Measurements from ENCODE around the gene USHBP1. TPM values are rescaled to one million over a fixed set of nuclear protein-coding genes. Genes with fewer than 3 reads are reported as not detected.

Gene USHBP1
- total and polyA plus RNA-seq, 3 experiments from 2014 or later: 0.07 to 0.27 TPM; not detected in 1

DNA sequence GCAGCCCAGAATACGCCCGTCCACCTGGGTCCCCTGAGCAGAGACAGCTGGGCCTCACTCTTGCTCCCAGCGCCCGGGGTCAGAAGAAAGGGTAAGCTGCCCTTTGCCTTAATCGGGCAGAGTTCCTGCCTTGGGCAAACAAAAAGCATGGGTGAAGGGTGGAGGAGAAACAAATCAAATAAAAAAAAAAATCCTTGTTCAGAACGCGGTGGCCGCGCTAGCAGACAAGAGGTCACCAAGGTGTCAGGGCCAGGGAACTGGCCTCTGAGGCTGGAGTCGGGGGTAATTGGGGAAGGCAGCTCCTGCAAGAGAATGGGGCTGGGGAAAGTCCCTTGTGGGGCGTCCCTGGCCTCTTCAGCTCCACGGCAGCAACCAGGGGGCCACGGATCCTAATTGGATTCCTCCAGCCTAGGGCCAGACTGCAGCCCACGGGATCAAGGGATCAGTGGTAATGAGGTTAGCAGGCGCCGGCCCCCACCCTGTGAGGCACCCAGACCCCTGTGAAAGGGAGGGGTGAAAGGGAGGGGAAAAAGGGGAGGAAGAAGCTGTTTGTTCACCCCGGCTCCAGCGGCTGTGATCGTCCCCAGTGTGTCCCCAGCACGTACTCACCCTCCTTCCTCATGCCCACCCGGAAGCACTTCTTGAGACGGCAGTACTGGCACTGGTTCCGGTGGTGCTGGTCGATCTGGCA, 24.3 kb downstream of the USHBP1 start:
- Mint-ChIP-seq H3K4me1 (peaks cover 0 to 5% (median 0%) of the 10 kb centered on the region in 3 donors), H3K4me3 (peak overlapping the region in 2 of 7 donors; percentile 51 to 81), H3K9me3 (no peaks in the 10 kb centered on the region), H3K27ac (peak overlapping the region in 2 of 8 donors; percentile 34 to 63), H3K27me3 (no peaks in the 10 kb centered on the region), H3K36me3 (no peaks in the 10 kb centered on the region)
- Histone ChIP-seq H3K4me3 (ENCODE audit: low read length) (no peak overlapping the region), H3K36me3 (ENCODE audit: insufficient read depth, low read length) (no peaks in the 10 kb centered on the region), H3K27me3 (ENCODE audit: insufficient read depth, low read length, poor library complexity, severe bottlenecking) (no peaks in the 10 kb centered on the region), H3K4me1 (ENCODE audit: insufficient read depth, low read length) (peaks cover 4% of the 10 kb centered on the region), H3K27ac (ENCODE audit: low read depth, low read length) (no peak overlapping the region), H3K9me3 (ENCODE audit: low read length) (no peaks in the 10 kb centered on the region)
- ChIA-PET CTCF (interaction anchor here (1.1 kb wide), 1 partner anchor 173 kb away, joined by 3 read pairs; no protein-coding TSS in a partner anchor), POLR2A (no interaction called here)
- DNase-seq: no peak

GRCh38 chr19:17237747-17238706, 26.5 kb downstream of the USHBP1 start:
- H3K27me3 Mint-ChIP-seq: no peaks in the 10 kb centered on the region
- no peak overlapping the region for H3K27ac ChIP-seq (ENCODE audit: low read depth, low read length)
- no peaks in the 10 kb centered on the region for H3K9me3 Mint-ChIP-seq
- peak overlapping the region in 4 of 7 donors; percentile 39 to 63 (median 58) for H3K4me3 Mint-ChIP-seq
- no peaks in the 10 kb centered on the region for H3K36me3 ChIP-seq (ENCODE audit: insufficient read depth, low read length)
- no peaks in the 10 kb centered on the region for H3K9me3 ChIP-seq (ENCODE audit: low read length)
- POLR2A ChIA-PET: no interaction called here
- no peak for DNase-seq
- peaks cover 15% of the 10 kb centered on the region for H3K4me1 ChIP-seq (ENCODE audit: insufficient read depth, low read length)
- H3K36me3 Mint-ChIP-seq: no peaks in the 10 kb centered on the region
- peaks cover 4 to 9% (median 5%) of the 10 kb centered on the region in 3 donors for H3K4me1 Mint-ChIP-seq
- H3K27ac Mint-ChIP-seq: peak overlapping the region in 1 of 8 donors; percentile 33
- H3K4me3 ChIP-seq (ENCODE audit: low read length): no peak overlapping the region
- CTCF ChIA-PET: interaction anchor here (1.0 to 2.0 kb wide), 2 partner anchors 10 to 127 kb away, joined by 3 to 4 read pairs; no protein-coding TSS in a partner anchor
- H3K27me3 ChIP-seq (ENCODE audit: insufficient read depth, low read length, poor library complexity, severe bottlenecking): no peaks in the 10 kb centered on the region

GRCh38 chr19:17236811-17237543, 27.6 kb downstream of the USHBP1 start:
- CTCF ChIA-PET: interaction anchor here (1.0 kb wide), 1 partner anchor 126 kb away, joined by 3 read pairs; no protein-coding TSS in a partner anchor
- H3K27ac Mint-ChIP-seq: peak overlapping the region in 1 of 8 donors; percentile 46
- H3K27me3 ChIP-seq (ENCODE audit: insufficient read depth, low read length, poor library complexity, severe bottlenecking): no peaks in the 10 kb centered on the region
- POLR2A ChIA-PET: no interaction called here
- H3K4me3 Mint-ChIP-seq: peak overlapping the region in 4 of 7 donors; percentile 22 to 63 (median 58)
- peaks cover 0 to 3% of the 10 kb centered on the region in 2 donors for H3K27me3 Mint-ChIP-seq
- no peak overlapping the region for H3K4me3 ChIP-seq (ENCODE audit: low read length)
- no peak overlapping the region for H3K27ac ChIP-seq (ENCODE audit: low read depth, low read length)
- peaks cover 4 to 7% (median 5%) of the 10 kb centered on the region in 3 donors for H3K4me1 Mint-ChIP-seq
- no peaks in the 10 kb centered on the region for H3K9me3 ChIP-seq (ENCODE audit: low read length)
- no peak for DNase-seq
- H3K36me3 ChIP-seq (ENCODE audit: insufficient read depth, low read length): no peaks in the 10 kb centered on the region
- peaks cover 15% of the 10 kb centered on the region for H3K4me1 ChIP-seq (ENCODE audit: insufficient read depth, low read length)
- no peaks in the 10 kb centered on the region for H3K36me3 Mint-ChIP-seq
- no peaks in the 10 kb centered on the region for H3K9me3 Mint-ChIP-seq

DNA sequence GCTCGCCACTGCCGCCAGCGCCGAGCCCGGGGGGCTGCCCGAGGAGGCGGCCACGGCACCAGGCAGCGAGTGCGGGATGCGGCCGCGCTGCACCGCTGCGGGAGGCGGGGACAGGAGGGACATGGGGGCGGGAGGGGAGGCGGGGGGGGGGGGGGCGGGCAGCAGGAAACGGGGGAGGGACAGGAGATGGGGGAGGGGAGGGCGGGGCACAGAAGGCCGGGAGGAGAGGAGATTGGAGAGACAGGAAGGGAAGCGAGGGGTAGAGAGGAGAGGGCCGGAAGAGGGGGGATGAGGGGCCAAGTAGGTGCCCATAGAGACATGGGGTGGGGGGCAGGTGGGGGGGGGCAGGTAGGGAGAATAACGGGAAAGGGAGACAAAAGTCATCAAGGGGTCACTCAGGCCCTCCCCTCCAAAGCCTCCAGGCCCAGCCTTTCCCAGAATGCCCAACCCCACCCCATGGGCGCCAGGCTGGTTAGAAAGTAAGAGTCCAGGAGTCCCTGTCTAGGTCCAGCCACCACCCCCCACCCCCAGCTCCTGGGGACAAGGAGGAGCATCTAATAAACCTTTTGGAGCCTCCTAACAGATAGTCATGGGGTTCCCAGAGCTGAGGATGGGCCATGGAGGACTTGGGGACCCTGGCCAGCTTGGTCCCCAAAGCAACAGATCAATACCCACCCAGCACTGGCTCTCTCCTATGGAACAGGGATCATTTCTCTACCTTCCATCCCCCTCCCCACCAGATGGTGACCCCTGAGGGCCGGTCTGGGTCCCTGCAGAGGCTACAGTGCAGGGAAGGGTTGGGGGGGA, 28.4 kb downstream of the USHBP1 start:
- CTCF ChIA-PET: interaction anchor here (0.6 to 2.2 kb wide), 26 partner anchors 9 to 1565 kb away, joined by 3 to 18 read pairs (median 5); partner anchors contain the start of genes BABAM1, HAUS8, MRPL34 and MYO9B
- peak overlapping the region; percentile 78 for H3K4me3 ChIP-seq (ENCODE audit: low read length)

DNA sequence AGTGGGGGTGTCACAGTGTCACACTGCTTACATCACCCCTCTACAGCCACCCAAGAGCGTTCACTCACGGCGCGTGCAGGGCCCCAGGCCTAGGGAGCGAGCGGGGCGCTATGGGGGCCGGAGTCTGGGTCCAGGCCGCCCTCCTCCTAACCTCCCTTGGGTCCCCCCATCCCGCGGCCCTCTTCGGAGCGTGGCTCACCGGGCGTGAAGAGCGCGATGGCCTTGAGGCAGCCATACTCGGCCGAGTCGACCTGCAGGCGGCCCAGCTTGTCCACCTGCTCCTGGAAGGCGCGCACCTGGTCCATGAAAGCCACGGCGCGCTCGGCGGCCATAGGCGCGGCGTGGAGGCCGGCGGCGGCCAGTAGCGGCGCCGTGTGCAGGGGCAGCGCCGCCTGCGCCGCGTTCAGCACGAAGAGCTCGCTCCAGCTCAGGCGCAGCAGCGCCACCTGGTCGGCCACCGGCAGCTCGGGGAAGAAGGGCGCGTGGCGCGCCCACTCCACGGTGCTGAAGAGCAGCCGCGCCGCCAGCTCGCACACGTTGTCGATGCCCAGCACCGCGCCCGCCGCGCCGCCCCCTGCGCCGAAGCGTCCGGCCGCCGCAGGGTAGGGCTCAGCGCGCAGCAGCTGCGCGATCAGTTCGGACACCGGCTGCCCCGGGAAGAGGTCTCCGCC, 29.1 kb downstream of the USHBP1 start:
- Histone ChIP-seq H3K27me3 (ENCODE audit: insufficient read depth, low read length, poor library complexity, severe bottlenecking) (no peaks in the 10 kb centered on the region), H3K27ac (ENCODE audit: low read depth, low read length) (peak overlapping the region; percentile 64), H3K9me3 (ENCODE audit: low read length) (no peaks in the 10 kb centered on the region), H3K4me1 (ENCODE audit: insufficient read depth, low read length) (peaks cover 15% of the 10 kb centered on the region), H3K36me3 (ENCODE audit: insufficient read depth, low read length) (no peaks in the 10 kb centered on the region), H3K4me3 (ENCODE audit: low read length) (peak overlapping the region; percentile 78)
- ChIA-PET POLR2A (interaction anchor here (0.6 to 1.9 kb wide), 6 partner anchors 9 to 159 kb away, joined by 4 to 18 read pairs (median 8); partner anchors contain the start of genes OCEL1 and USE1), CTCF (interaction anchor here (0.6 to 2.2 kb wide), 27 partner anchors 9 to 1566 kb away, joined by 3 to 18 read pairs (median 5); partner anchors contain the start of genes BABAM1, HAUS8, MRPL34 and MYO9B)
- peak; percentile 65 to 84 (median 71) for DNase-seq
- Mint-ChIP-seq H3K27me3 (peaks cover 0 to 3% of the 10 kb centered on the region in 2 donors), H3K4me3 (peak overlapping the region; percentile 63 to 83 (median 73)), H3K36me3 (no peaks in the 10 kb centered on the region), H3K4me1 (peaks cover 4 to 7% (median 5%) of the 10 kb centered on the region in 3 donors), H3K27ac (no peak overlapping the region), H3K9me3 (no peaks in the 10 kb centered on the region)

More for the DNA sequence above, 28.4 kb downstream of the USHBP1 start:
- H3K4me1 Mint-ChIP-seq: peaks cover 4 to 7% (median 5%) of the 10 kb centered on the region in 3 donors
- H3K27ac Mint-ChIP-seq: no peak overlapping the region
- no peak for DNase-seq
- POLR2A ChIA-PET: interaction anchor here (0.9 to 1.9 kb wide), 5 partner anchors 10 to 160 kb away, joined by 4 to 18 read pairs (median 5); partner anchors contain the start of genes OCEL1 and USE1
- H3K9me3 Mint-ChIP-seq: no peaks in the 10 kb centered on the region
- Histone ChIP-seq H3K27me3 (ENCODE audit: insufficient read depth, low read length, poor library complexity, severe bottlenecking) (no peaks in the 10 kb centered on the region), H3K9me3 (ENCODE audit: low read length) (no peaks in the 10 kb centered on the region), H3K27ac (ENCODE audit: low read depth, low read length) (peak overlapping the region; percentile 64), H3K36me3 (ENCODE audit: insufficient read depth, low read length) (no peaks in the 10 kb centered on the region), H3K4me1 (ENCODE audit: insufficient read depth, low read length) (peaks cover 15% of the 10 kb centered on the region)
- no peaks in the 10 kb centered on the region for H3K36me3 Mint-ChIP-seq
- peaks cover 0 to 3% of the 10 kb centered on the region in 2 donors for H3K27me3 Mint-ChIP-seq
- peak overlapping the region in 5 of 7 donors; percentile 20 to 74 (median 38) for H3K4me3 Mint-ChIP-seq

- ChIA-PET CTCF (interaction anchor here (0.6 to 2.2 kb wide), 17 partner anchors 9 to 839 kb away, joined by 3 to 18 read pairs (median 6); partner anchors contain the start of genes HAUS8, MRPL34, MYO9B and OCEL1), POLR2A (interaction anchor here (0.6 to 1.9 kb wide), 5 partner anchors 9 to 158 kb away, joined by 5 to 18 read pairs (median 11); partner anchors contain the start of genes OCEL1 and USE1)
- H3K36me3 ChIP-seq (ENCODE audit: insufficient read depth, low read length): no peaks in the 10 kb centered on the region
- Mint-ChIP-seq H3K9me3 (no peaks in the 10 kb centered on the region), H3K27ac (no peak overlapping the region), H3K27me3 (peaks cover 0 to 3% of the 10 kb centered on the region in 2 donors), H3K36me3 (no peaks in the 10 kb centered on the region), H3K4me1 (peaks cover 4 to 7% (median 5%) of the 10 kb centered on the region in 3 donors), H3K4me3 (peak overlapping the region; percentile 63 to 83 (median 73))
- peak overlapping the region; percentile 78 for H3K4me3 ChIP-seq (ENCODE audit: low read length)
- no peaks in the 10 kb centered on the region for H3K27me3 ChIP-seq (ENCODE audit: insufficient read depth, low read length, poor library complexity, severe bottlenecking)
- peak in 4 of 5 donors; percentile 20 to 55 (median 42) for DNase-seq
- peaks cover 15% of the 10 kb centered on the region for H3K4me1 ChIP-seq (ENCODE audit: insufficient read depth, low read length)
- peak overlapping the region; percentile 64 for H3K27ac ChIP-seq (ENCODE audit: low read depth, low read length)
- no peaks in the 10 kb centered on the region for H3K9me3 ChIP-seq (ENCODE audit: low read length)
Observed at GRCh38 chr19:17234911-17235299, 29.6 kb downstream of the USHBP1 start.
